Left ventricle myocardium inferior (tissue), 1 donor: ENCODE data around the gene ATP11B. TPM values are rescaled to one million over a fixed set of nuclear protein-coding genes. Genes with fewer than 3 reads are reported as not detected.

Experiments
- DNase-seq: peaks from one replicate; pipeline ENCODE4 v3.0.0-alpha.2; 2020
- H3K27ac ChIP-seq: fragments of 200-600 bp; replicated peaks from 2 replicates; pipeline ENCODE4 v1.8.0; 2021
- H3K27me3 ChIP-seq: fragments of 200-600 bp; 2 replicates; pipeline ENCODE4 v1.8.0; 2021; ENCODE audit warnings: low read depth
- H3K36me3 ChIP-seq: fragments of 200-600 bp; 2 replicates; pipeline ENCODE4 v1.8.0; 2021
- H3K4me1 ChIP-seq: fragments of 200-600 bp; 2 replicates; pipeline ENCODE4 v1.8.0; 2021
- H3K4me3 ChIP-seq: fragments of 200-600 bp; 2 replicates; pipeline ENCODE4 v1.8.0; 2021; ENCODE audit warnings: mild to moderate bottlenecking, moderate library complexity
- H3K9me3 ChIP-seq: fragments of 200-600 bp; replicated peaks from 2 replicates; pipeline ENCODE4 v1.8.0; 2021
- CTCF ChIP-seq: fragments of 200-600 bp; IDR thresholded peaks from 2 replicates; pipeline ENCODE4 v1.8.0; 2021; ENCODE audit warnings: antibody characterized with exemption, mild to moderate bottlenecking, borderline replicate concordance
- intact Hi-C: fragments of 100-400 bp; cut with micrococcal nuclease; formaldehyde crosslinking; loops from one replicate; pipeline ENCODE4 v1.11.0; 2022
- total RNA-seq: library from RNA; stranded (reverse); fragmentation: NEBNext Ultra II Directional; extraction: Animal tissue kit (Norgen Biotek cat#: 25700); gene quantifications from one replicate; pipeline ENCODE4 v1.2.1, GENCODE V29; 2021
- donor health status: DM: no; HTN: yes; CAD: no; lungs with severe emphysema.

ATP11B gene
- total RNA-seq, 1 donor from 2014 or later = 32.4 TPM

- no peak for TF ChIP-seq CTCF
- no peak for DNase-seq
- no peaks in the 10 kb centered on the region for H3K4me1 ChIP-seq
- H3K36me3 ChIP-seq = peaks cover 49% of the 10 kb centered on the region
- H3K4me3 ChIP-seq = no peak overlapping the region
- intact Hi-C loops = no loop called here
- H3K27me3 ChIP-seq = no peaks in the 10 kb centered on the region
- H3K9me3 ChIP-seq = no peaks in the 10 kb centered on the region
- no peak overlapping the region for H3K27ac ChIP-seq
Measured at GRCh38 chr3:182947888-182948287, 154.6 kb downstream of the ATP11B start.

GRCh38 chr3:182948305-182948704 is 155.0 kb downstream of the ATP11B start:
- intact Hi-C loops = no loop called here
- no peak overlapping the region for H3K4me3 ChIP-seq
- H3K27me3 ChIP-seq = no peaks in the 10 kb centered on the region
- no peaks in the 10 kb centered on the region for H3K9me3 ChIP-seq
- H3K4me1 ChIP-seq = no peaks in the 10 kb centered on the region
- H3K36me3 ChIP-seq = peaks cover 53% of the 10 kb centered on the region
- DNase-seq = no peak
- TF ChIP-seq CTCF = no peak
- no peak overlapping the region for H3K27ac ChIP-seq

GRCh38 chr3:182949688-182950087 is 156.4 kb downstream of the ATP11B start:
- intact Hi-C loops = no loop called here
- DNase-seq = no peak
- Histone ChIP-seq H3K27ac (no peak overlapping the region), H3K27me3 (no peaks in the 10 kb centered on the region), H3K4me3 (no peak overlapping the region), H3K36me3 (peaks cover 53% of the 10 kb centered on the region), H3K4me1 (no peaks in the 10 kb centered on the region), H3K9me3 (no peaks in the 10 kb centered on the region)
- no peak for TF ChIP-seq CTCF

- Histone ChIP-seq H3K36me3 (peaks cover 43% of the 10 kb centered on the region), H3K4me1 (peaks cover 12% of the 10 kb centered on the region), H3K9me3 (no peaks in the 10 kb centered on the region), H3K27me3 (no peaks in the 10 kb centered on the region), H3K4me3 (no peak overlapping the region), H3K27ac (no peak overlapping the region)
- intact Hi-C loops = no loop called here
- DNase-seq = no peak
- TF ChIP-seq CTCF = no peak
Measured at GRCh38 chr3:182954553-182955235, 161.4 kb downstream of the ATP11B start.

GRCh38 chr3:182957226-182957625 is 163.9 kb downstream of the ATP11B start:
- intact Hi-C loops = no loop called here
- DNase-seq = no peak
- no peak for TF ChIP-seq CTCF
- H3K36me3 ChIP-seq = peaks cover 47% of the 10 kb centered on the region
- H3K4me1 ChIP-seq = peaks cover 25% of the 10 kb centered on the region
- no peaks in the 10 kb centered on the region for H3K9me3 ChIP-seq
- no peak overlapping the region for H3K27ac ChIP-seq
- H3K4me3 ChIP-seq = no peak overlapping the region
- H3K27me3 ChIP-seq = no peaks in the 10 kb centered on the region
